Measurements from ENCODE around the gene RAB35. TPM values are rescaled to one million over a fixed set of nuclear protein-coding genes. Genes with fewer than 3 reads are reported as not detected.

The RAB35 gene
- total RNA-seq = 1 to 10 TPM; 4.0 to 7.0 TPM

DNA sequence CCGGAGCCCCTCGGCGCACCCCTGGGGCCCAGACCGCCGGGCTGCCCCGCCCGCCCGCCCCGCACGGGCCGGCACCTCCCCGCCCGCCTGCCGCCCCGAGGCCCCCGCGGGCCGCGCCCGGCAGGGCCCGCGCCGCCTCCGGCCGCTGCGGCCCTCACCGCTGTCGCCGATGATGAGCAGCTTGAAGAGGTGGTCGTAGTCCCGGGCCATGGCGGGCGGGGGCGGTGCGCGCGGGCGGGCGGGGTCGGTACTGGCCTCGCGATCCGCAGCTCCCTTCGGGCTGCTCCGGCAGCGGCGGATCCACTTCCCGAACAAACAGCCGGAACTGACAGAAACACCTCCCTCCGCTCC is at the start of gene RAB35:
Gene RAB35, minus strand, starts transcription at position 313 of the 351 bp plus-strand sequence. Its CDS starts 103 bp downstream, at position 210.
- H3K27ac ChIP-seq = peak within 1 kb of the TSS; percentile 73 to 94 (median 86)
- H3K9me3 ChIP-seq = no peaks in the 10 kb centered on the region
- peaks cover 35% of the 10 kb centered on the region for H3K4me1 ChIP-seq
- DNase-seq (no peak), ATAC-seq (no peak)
- H3K36me3 ChIP-seq (replicated peaks in 1 of 2; ENCODE audit: insufficient read depth in 1 of 2, low read depth in 2 of 2) = no peaks in the 10 kb centered on the region
- intact Hi-C loops (cut with DNase I) = no loop called here
- WGBS, 2 donors = 0 to 1% methylated on average over 1 to 49 of the region's 50 CpGs
- peak within 1 kb of the TSS; percentile 47 to 62 for H3K4me3 ChIP-seq
- TF ChIP-seq POLR2A (IDR thresholded peaks at IDR 0.05) (peak in 2 of 3 donors; percentile 69 to 79), CTCF (IDR thresholded peaks at IDR 0.05) (no peak)
- no peaks in the 10 kb centered on the region for H3K27me3 ChIP-seq

DNA sequence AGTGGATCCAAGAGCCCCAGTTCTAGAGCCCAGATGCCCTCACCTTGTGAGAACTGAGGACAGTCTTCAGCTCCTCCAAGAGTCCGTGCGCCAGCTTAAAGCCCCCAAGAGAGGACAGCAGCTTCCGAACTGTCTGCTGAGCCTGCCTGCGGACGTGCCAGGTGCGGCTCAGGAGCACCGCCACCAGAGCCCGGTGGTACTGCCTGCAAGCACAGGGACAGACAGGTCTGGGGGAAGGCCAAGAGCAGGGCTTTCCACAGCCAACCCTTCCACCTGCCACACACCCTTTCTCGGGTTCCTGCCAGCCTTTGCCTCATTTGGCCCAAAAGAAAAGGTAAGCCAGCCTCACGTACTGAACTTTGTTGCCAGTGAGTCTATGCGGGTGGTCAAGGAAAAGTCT is 47.7 kb upstream of the RAB35 start:
- Histone ChIP-seq H3K27ac (no peak overlapping the region), H3K4me1 (no peaks in the 10 kb centered on the region), H3K9me3 (no peaks in the 10 kb centered on the region), H3K4me3 (no peak overlapping the region), H3K36me3 (replicated peaks in 1 of 2; ENCODE audit: insufficient read depth in 1 of 2, low read depth in 2 of 2) (peaks cover 11 to 51% of the 10 kb centered on the region in 2 donors), H3K27me3 (no peaks in the 10 kb centered on the region)
- TF ChIP-seq POLR2A (IDR thresholded peaks at IDR 0.05) = no peak
- no peak for TF ChIP-seq CTCF (IDR thresholded peaks at IDR 0.05)
- no peak for DNase-seq
- 91 to 93% methylated on average over 5 to 11 of the region's 11 CpGs for WGBS, 2 donors
- intact Hi-C loops (cut with DNase I) = no loop called here
- ATAC-seq = no peak

DNA sequence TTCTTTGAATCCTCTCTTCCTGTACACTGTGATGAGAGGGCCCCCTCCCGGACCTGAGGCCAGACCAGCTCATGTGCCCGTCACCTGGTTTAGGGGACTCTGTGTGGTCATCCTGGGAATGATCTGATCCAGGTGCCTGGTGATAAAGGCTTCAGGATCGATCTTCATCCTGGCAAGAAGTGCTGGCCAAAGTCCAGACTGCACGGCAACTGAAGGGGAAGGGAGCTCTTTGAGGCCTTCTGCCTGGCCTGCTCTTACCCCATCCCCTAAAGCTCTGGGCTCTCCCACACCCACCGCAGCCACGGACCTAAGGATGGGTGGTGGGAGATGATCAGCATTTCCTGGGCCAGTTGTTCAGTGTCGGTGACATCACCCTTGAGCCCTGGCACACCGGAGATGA is 46.2 kb upstream of the RAB35 start:
- intact Hi-C loops (cut with DNase I) = no loop called here
- no peak overlapping the region for H3K27ac ChIP-seq
- 76 to 81% methylated on average over 5 to 8 of the region's 8 CpGs for WGBS, 2 donors
- H3K4me1 ChIP-seq = no peaks in the 10 kb centered on the region
- TF ChIP-seq POLR2A (IDR thresholded peaks at IDR 0.05) (no peak), CTCF (IDR thresholded peaks at IDR 0.05) (no peak)
- H3K36me3 ChIP-seq (replicated peaks in 1 of 2; ENCODE audit: insufficient read depth in 1 of 2, low read depth in 2 of 2) = peaks cover 19 to 52% of the 10 kb centered on the region in 2 donors
- no peaks in the 10 kb centered on the region for H3K27me3 ChIP-seq
- H3K9me3 ChIP-seq = no peaks in the 10 kb centered on the region
- DNase-seq (no peak), ATAC-seq (no peak)
- no peak overlapping the region for H3K4me3 ChIP-seq

- Histone ChIP-seq H3K4me3 (no peak overlapping the region), H3K4me1 (no peaks in the 10 kb centered on the region), H3K9me3 (no peaks in the 10 kb centered on the region), H3K27ac (no peak overlapping the region), H3K27me3 (no peaks in the 10 kb centered on the region), H3K36me3 (replicated peaks in 1 of 2; ENCODE audit: insufficient read depth in 1 of 2, low read depth in 2 of 2) (peaks cover 22 to 60% of the 10 kb centered on the region in 2 donors)
- ATAC-seq (no peak), DNase-seq (no peak)
- WGBS, 2 donors = 90 to 94% methylated on average over 10 to 11 of the region's 11 CpGs
- intact Hi-C loops (cut with DNase I) = no loop called here
- TF ChIP-seq CTCF (IDR thresholded peaks at IDR 0.05) (no peak), POLR2A (IDR thresholded peaks at IDR 0.05) (no peak)
Observed at GRCh38 chr12:120161852-120162251, 45.3 kb upstream of the RAB35 start.

DNA sequence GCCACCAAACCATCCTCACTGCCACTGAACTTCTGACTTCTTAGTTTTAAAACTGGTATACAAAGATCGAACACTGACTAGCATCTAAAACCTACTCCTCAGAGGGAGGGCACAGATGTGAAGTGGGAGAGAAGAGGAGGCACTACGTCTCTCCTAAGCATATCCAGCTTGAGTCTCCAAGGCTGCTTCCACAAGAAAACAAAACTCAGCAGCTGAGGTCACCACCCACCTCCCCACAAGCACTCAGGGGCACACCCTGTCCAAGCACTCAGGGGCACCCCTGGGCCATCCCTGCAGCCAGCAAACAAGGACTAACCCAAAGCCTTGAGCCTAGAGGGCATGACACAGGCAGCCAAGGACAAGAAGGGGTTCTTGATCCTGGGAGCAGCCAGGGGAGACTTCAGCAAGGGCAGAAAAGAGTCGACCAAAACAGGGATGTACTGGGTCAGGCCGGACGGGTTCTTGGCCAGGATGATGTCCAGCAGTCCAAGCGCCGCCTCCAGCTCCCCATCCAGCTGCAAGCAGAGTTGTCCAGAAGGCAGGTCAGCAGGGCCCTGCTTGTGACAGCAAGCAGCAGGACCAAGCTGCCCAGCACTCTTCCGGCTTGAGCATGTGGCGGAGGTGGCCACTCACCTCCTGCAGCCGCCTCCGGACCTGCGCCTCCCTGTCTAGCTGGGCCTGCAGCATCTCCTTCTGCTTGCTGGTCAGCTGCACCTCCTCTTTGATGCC is 43.1 kb upstream of the RAB35 start:
- no peak for ATAC-seq
- intact Hi-C loops (cut with DNase I) = no loop called here

More for the DNA sequence above, 43.1 kb upstream of the RAB35 start:
- DNase-seq = no peak
- Histone ChIP-seq H3K9me3 (no peaks in the 10 kb centered on the region), H3K4me1 (no peaks in the 10 kb centered on the region), H3K36me3 (replicated peaks in 1 of 2; ENCODE audit: insufficient read depth in 1 of 2, low read depth in 2 of 2) (peaks cover 36 to 76% of the 10 kb centered on the region in 2 donors), H3K4me3 (no peak overlapping the region), H3K27me3 (no peaks in the 10 kb centered on the region), H3K27ac (no peak overlapping the region)
- 93 to 98% methylated on average over 6 to 12 of the region's 12 CpGs for WGBS, 2 donors
- TF ChIP-seq POLR2A (IDR thresholded peaks at IDR 0.05) = no peak
- no peak for TF ChIP-seq CTCF (IDR thresholded peaks at IDR 0.05)
